Measurements from ENCODE around the gene CCDC188. TPM values are rescaled to one million over a fixed set of nuclear protein-coding genes. Genes with fewer than 3 reads are reported as not detected.

The CCDC188 gene
- total RNA-seq, 1 experiment from 2014 or later = not detected

DNA sequence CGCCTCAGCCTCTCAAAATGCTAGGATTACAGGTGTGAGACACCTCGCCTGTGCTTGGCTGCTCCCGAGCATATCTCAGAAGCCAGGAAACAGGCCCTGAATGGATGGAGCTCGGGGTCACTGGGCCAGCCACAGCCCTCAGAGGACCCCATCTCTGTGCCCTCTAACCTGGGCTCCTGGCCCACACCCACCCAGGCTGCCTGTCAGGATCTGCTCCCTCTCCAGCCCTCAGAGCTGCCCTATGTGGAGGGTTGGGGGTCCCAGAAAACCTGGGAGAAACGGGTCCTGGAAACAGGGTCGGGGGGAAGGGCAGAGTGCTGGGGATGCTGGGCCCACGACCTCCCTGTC is 5.2 kb upstream of the CCDC188 start:
- intact Hi-C loops (cut with micrococcal nuclease; ENCODE audit: unreplicated experiment) = no loop called here
- Histone ChIP-seq H3K27me3 (replicated peaks; ENCODE audit: insufficient read depth, low read depth, low read length, poor library complexity) (no peaks in the 10 kb centered on the region), H3K27ac (ENCODE audit: low read depth, low read length, poor library complexity, severe bottlenecking) (no peak overlapping the region), H3K36me3 (ENCODE audit: insufficient read depth, low read length, poor library complexity, severe bottlenecking) (no peaks in the 10 kb centered on the region), H3K9me3 (ENCODE audit: low read depth, low read length, poor library complexity, severe bottlenecking) (no peaks in the 10 kb centered on the region), H3K4me1 (ENCODE audit: insufficient read depth, low read length, poor library complexity, severe bottlenecking) (no peaks in the 10 kb centered on the region), H3K4me3 (ENCODE audit: low read depth, low read length, poor library complexity, severe bottlenecking) (no peak overlapping the region)
- ChIA-PET POLR2A (ENCODE audit: low non-redundant PET) (no interaction called here), CTCF (no interaction called here)
- BruUV-seq (replicated peaks) = no TSS peak
- TF ChIP-seq, protein P1, sequence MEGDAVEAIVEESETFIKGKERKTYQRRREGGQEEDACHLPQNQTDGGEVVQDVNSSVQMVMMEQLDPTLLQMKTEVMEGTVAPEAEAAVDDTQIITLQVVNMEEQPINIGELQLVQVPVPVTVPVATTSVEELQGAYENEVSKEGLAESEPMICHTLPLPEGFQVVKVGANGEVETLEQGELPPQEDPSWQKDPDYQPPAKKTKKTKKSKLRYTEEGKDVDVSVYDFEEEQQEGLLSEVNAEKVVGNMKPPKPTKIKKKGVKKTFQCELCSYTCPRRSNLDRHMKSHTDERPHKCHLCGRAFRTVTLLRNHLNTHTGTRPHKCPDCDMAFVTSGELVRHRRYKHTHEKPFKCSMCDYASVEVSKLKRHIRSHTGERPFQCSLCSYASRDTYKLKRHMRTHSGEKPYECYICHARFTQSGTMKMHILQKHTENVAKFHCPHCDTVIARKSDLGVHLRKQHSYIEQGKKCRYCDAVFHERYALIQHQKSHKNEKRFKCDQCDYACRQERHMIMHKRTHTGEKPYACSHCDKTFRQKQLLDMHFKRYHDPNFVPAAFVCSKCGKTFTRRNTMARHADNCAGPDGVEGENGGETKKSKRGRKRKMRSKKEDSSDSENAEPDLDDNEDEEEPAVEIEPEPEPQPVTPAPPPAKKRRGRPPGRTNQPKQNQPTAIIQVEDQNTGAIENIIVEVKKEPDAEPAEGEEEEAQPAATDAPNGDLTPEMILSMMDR (conservative IDR thresholded peaks at IDR 0.05; ENCODE audit: low read depth, low read length) = no peak
- no peak for DNase-seq (ENCODE audit: low spot score)

DNA sequence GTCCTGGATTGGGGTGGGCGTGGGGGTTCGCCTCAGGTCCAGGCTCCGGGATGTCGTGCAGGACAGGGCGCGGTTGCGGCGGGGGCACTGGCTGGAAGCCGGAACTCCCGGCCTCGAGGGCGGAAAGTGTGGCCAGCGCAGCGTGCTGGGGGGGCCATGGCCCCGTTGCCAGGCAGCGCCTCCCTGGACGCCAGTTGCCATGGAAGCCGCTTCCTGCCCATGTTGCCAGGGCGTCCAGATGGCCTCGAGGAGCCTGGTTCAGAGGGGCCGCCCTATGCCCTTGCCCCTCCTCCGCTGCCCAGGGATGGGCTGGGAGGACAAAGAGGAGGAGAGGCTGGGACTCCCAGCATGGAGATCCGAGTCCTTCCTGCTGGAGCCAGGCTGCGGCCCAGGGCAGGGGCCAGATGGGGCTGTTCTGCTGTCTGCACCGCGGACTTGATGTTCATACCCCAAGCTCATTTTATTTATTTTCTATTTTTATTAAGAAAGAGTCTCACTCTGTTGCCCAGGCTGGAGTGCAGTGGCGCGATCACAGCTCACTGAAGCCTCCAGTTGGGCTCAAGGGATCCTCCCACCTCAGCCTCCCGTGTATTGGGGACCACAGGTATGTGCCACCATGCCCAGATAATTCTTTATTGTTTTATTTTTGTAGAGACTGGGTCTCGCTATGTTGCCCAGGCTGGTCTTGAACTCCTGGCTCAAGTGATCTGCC is 4.6 kb upstream of the CCDC188 start:
- CTCF ChIA-PET = interaction anchor here (0.6 kb wide), 1 partner anchor 15 kb away, joined by 3 read pairs; no protein-coding TSS in a partner anchor
- POLR2A ChIA-PET (ENCODE audit: low non-redundant PET) = no interaction called here
- Histone ChIP-seq H3K27ac (ENCODE audit: low read depth, low read length, poor library complexity, severe bottlenecking) (no peak overlapping the region), H3K36me3 (ENCODE audit: insufficient read depth, low read length, poor library complexity, severe bottlenecking) (no peaks in the 10 kb centered on the region), H3K9me3 (ENCODE audit: low read depth, low read length, poor library complexity, severe bottlenecking) (no peaks in the 10 kb centered on the region), H3K4me3 (ENCODE audit: low read depth, low read length, poor library complexity, severe bottlenecking) (no peak overlapping the region), H3K4me1 (ENCODE audit: insufficient read depth, low read length, poor library complexity, severe bottlenecking) (no peaks in the 10 kb centered on the region), H3K27me3 (replicated peaks; ENCODE audit: insufficient read depth, low read depth, low read length, poor library complexity) (no peaks in the 10 kb centered on the region)
- no peak for TF ChIP-seq EZH2 (IDR thresholded peaks at IDR 0.05; ENCODE audit: borderline replicate concordance, low read depth, low read length, poor library complexity, severe bottlenecking)
- TF ChIP-seq, protein P1 (conservative IDR thresholded peaks at IDR 0.05; ENCODE audit: low read depth, low read length) = no peak
- no TSS peak for BruUV-seq (replicated peaks)
- intact Hi-C loops (cut with micrococcal nuclease; ENCODE audit: unreplicated experiment) = no loop called here
- DNase-seq (ENCODE audit: low spot score) = peak; percentile 28

- TF ChIP-seq, protein P1 (conservative IDR thresholded peaks at IDR 0.05; ENCODE audit: low read depth, low read length) = 0 out of 2 replicates have a peak, but pooled peaks have one; percentile 22
- TF ChIP-seq EZH2 (IDR thresholded peaks at IDR 0.05; ENCODE audit: borderline replicate concordance, low read depth, low read length, poor library complexity, severe bottlenecking) = no peak
- Histone ChIP-seq H3K9me3 (ENCODE audit: low read depth, low read length, poor library complexity, severe bottlenecking) (no peaks in the 10 kb centered on the region), H3K4me3 (ENCODE audit: low read depth, low read length, poor library complexity, severe bottlenecking) (no peak overlapping the region), H3K36me3 (ENCODE audit: insufficient read depth, low read length, poor library complexity, severe bottlenecking) (no peaks in the 10 kb centered on the region), H3K27me3 (replicated peaks; ENCODE audit: insufficient read depth, low read depth, low read length, poor library complexity) (no peaks in the 10 kb centered on the region), H3K27ac (ENCODE audit: low read depth, low read length, poor library complexity, severe bottlenecking) (no peak overlapping the region), H3K4me1 (ENCODE audit: insufficient read depth, low read length, poor library complexity, severe bottlenecking) (no peaks in the 10 kb centered on the region)
- DNase-seq (ENCODE audit: low spot score) = peak; percentile 19
- POLR2A ChIA-PET (ENCODE audit: low non-redundant PET) = no interaction called here
- CTCF ChIA-PET = interaction anchor here (0.6 kb wide), 1 partner anchor 15 kb away, joined by 3 read pairs; no protein-coding TSS in a partner anchor
- intact Hi-C loops (cut with micrococcal nuclease; ENCODE audit: unreplicated experiment) = no loop called here
- no TSS peak for BruUV-seq (replicated peaks)
These were observed 3.8 kb upstream of the CCDC188 start for GRCh38 chr22:20154602-20155187.

Measured in A673 (cell line).